NK-92 (cell line): ENCODE results near the gene ENO2.

ENCODE experiments used
- DNase-seq: peaks from one replicate; lab custom pipeline; 2025; ENCODE audit not compliant: unreplicated experiment; lab: John Stamatoyannopoulos, UW

Gene ENO2

GRCh38 chr12:6912164-6912935 lies 2.0 kb upstream of the ENO2 start:
- no peak for DNase-seq

GRCh38 chr12:6914947-6915788 lies 788 bp downstream of the ENO2 start:
- DNase-seq: no peak

GRCh38 chr12:6915789-6916285 lies 1.5 kb downstream of the ENO2 start:
- no peak for DNase-seq

GRCh38 chr12:6916426-6917200 lies 2.2 kb downstream of the ENO2 start:
- DNase-seq: no peak

- no peak for DNase-seq
Observed at GRCh38 chr12:6917491-6918231, 3.3 kb downstream of the ENO2 start.

- no peak for DNase-seq
Observed at GRCh38 chr12:6919588-6919987, 5.2 kb downstream of the ENO2 start.

GRCh38 chr12:6921539-6921938 lies 7.2 kb downstream of the ENO2 start:
- DNase-seq: no peak

GRCh38 chr12:6921996-6922946 lies 7.9 kb downstream of the ENO2 start:
- DNase-seq: no peak

- DNase-seq: no peak
Observed at GRCh38 chr12:6923003-6923732, 8.8 kb downstream of the ENO2 start.

GRCh38 chr12:6923851-6924250 lies 9.5 kb downstream of the ENO2 start:
- DNase-seq: no peak

GRCh38 chr12:6925239-6925539 lies 10.8 kb downstream of the ENO2 start:
- DNase-seq: no peak

GRCh38 chr12:6925540-6926279 lies 11.3 kb downstream of the ENO2 start:
- no peak for DNase-seq

- no peak for DNase-seq
Observed at GRCh38 chr12:6927379-6928021, 13.1 kb downstream of the ENO2 start, which contains the start of gene ATN1. Gene ATN1 (plus strand): TSS chr12:6927959. CDS start chr12:6934002, 6,043 bp downstream.

GRCh38 chr12:6928022-6928702 lies 13.8 kb downstream of the ENO2 start:
- DNase-seq: no peak

GRCh38 chr12:6928703-6929407 lies 14.5 kb downstream of the ENO2 start:
- DNase-seq: no peak
